Activated CD8-positive, alpha-beta memory T cell treated with anti-CD3 and anti-CD28 coated beads for 36 hours (primary cell): ENCODE data around the gene CASZ1. TPM values are rescaled to one million over a fixed set of nuclear protein-coding genes. Genes with fewer than 3 reads are reported as not detected.

Experiments used
- CTCF ChIA-PET: fragments of 350-600 bp; sonication (Branson Sonifier 250); formaldehyde crosslinking; loops from one replicate; lab custom pipeline; 2021; ENCODE audit warnings: antibody characterized with exemption; lab: Charles Lee
- POLR2A ChIA-PET: fragments of 350-600 bp; sonication (Branson Sonifier 250); formaldehyde crosslinking; loops from one replicate; lab custom pipeline; 2021; ENCODE audit warnings: antibody characterized with exemption; lab: Charles Lee
- total RNA-seq, 2 experiments: library from RNA; stranded (reverse); gene quantifications; one replicate each; pipeline ENCODE4 v1.2.3, GENCODE V29; 2021

The CASZ1 gene
- total RNA-seq, 2 experiments from 2014 or later, result 2.4 to 3.7 TPM

- POLR2A ChIA-PET, result no interaction called here
- CTCF ChIA-PET, result no interaction called here
Observed at GRCh38 chr1:10697621-10698160, 98.8 kb downstream of the CASZ1 start.

- CTCF ChIA-PET, result interaction anchor here (1.0 kb wide), 1 partner anchor 170 kb away, joined by 3 read pairs; no protein-coding TSS in a partner anchor
- POLR2A ChIA-PET, result interaction anchor here (0.6 kb wide), 1 partner anchor 1160 kb away, joined by 4 read pairs; no protein-coding TSS in a partner anchor
Observed at GRCh38 chr1:10696977-10697376, 99.5 kb downstream of the CASZ1 start.

- CTCF ChIA-PET, result no interaction called here
- POLR2A ChIA-PET, result no interaction called here
Observed at GRCh38 chr1:10694633-10695627, 101.5 kb downstream of the CASZ1 start.

- POLR2A ChIA-PET, result no interaction called here
- CTCF ChIA-PET, result no interaction called here
Observed at GRCh38 chr1:10694274-10694632, 102.2 kb downstream of the CASZ1 start.

GRCh38 chr1:10693497-10694273, 102.8 kb downstream of the CASZ1 start:
- POLR2A ChIA-PET, result interaction anchor here (0.7 kb wide), 1 partner anchor 16 kb away, joined by 4 read pairs; no protein-coding TSS in a partner anchor
- CTCF ChIA-PET, result interaction anchor here (0.7 kb wide), 1 partner anchor 129 kb away, joined by 6 read pairs; no protein-coding TSS in a partner anchor

GRCh38 chr1:10693152-10693496, 103.3 kb downstream of the CASZ1 start:
- POLR2A ChIA-PET, result interaction anchor here (0.6 to 0.7 kb wide), 2 partner anchors 11 to 15 kb away, joined by 3 to 4 read pairs; no protein-coding TSS in a partner anchor
- CTCF ChIA-PET, result interaction anchor here (0.7 to 1.7 kb wide), 2 partner anchors 128 to 179 kb away, joined by 6 read pairs; no protein-coding TSS in a partner anchor

GRCh38 chr1:10692401-10693021, 103.9 kb downstream of the CASZ1 start:
- POLR2A ChIA-PET, result interaction anchor here (0.6 to 0.7 kb wide), 2 partner anchors 11 to 15 kb away, joined by 3 to 4 read pairs; no protein-coding TSS in a partner anchor
- CTCF ChIA-PET, result interaction anchor here (1.0 to 1.7 kb wide), 2 partner anchors 174 to 178 kb away, joined by 3 to 6 read pairs; no protein-coding TSS in a partner anchor

- CTCF ChIA-PET, result interaction anchor here (0.8 to 1.7 kb wide), 4 partner anchors 10 to 184 kb away, joined by 3 to 6 read pairs (median 4); no protein-coding TSS in a partner anchor
- POLR2A ChIA-PET, result no interaction called here
Observed at GRCh38 chr1:10691740-10692125, 104.7 kb downstream of the CASZ1 start.

- ChIA-PET POLR2A (no interaction called here), CTCF (interaction anchor here (0.8 to 1.7 kb wide), 4 partner anchors 11 to 183 kb away, joined by 3 to 6 read pairs (median 4); no protein-coding TSS in a partner anchor)
Observed at GRCh38 chr1:10691075-10691739, 105.2 kb downstream of the CASZ1 start.

GRCh38 chr1:10690484-10690883, 106.0 kb downstream of the CASZ1 start:
- CTCF ChIA-PET, result no interaction called here
- POLR2A ChIA-PET, result no interaction called here

- CTCF ChIA-PET, result interaction anchor here (0.5 kb wide), 1 partner anchor 111 kb away, joined by 3 read pairs; no protein-coding TSS in a partner anchor
- POLR2A ChIA-PET, result no interaction called here
Observed at GRCh38 chr1:10688409-10688786, 108.0 kb downstream of the CASZ1 start.

GRCh38 chr1:10687782-10688408, 108.6 kb downstream of the CASZ1 start:
- POLR2A ChIA-PET, result no interaction called here
- CTCF ChIA-PET, result interaction anchor here (0.5 kb wide), 1 partner anchor 110 kb away, joined by 3 read pairs; no protein-coding TSS in a partner anchor

GRCh38 chr1:10687251-10687651, 109.2 kb downstream of the CASZ1 start:
- ChIA-PET POLR2A (no interaction called here), CTCF (no interaction called here)

- CTCF ChIA-PET, result interaction anchor here (1.3 kb wide), 1 partner anchor 255 kb away, joined by 3 read pairs; no protein-coding TSS in a partner anchor
- POLR2A ChIA-PET, result no interaction called here
Observed at GRCh38 chr1:10686404-10687040, 109.9 kb downstream of the CASZ1 start.

GRCh38 chr1:10685808-10686403, 110.5 kb downstream of the CASZ1 start:
- ChIA-PET POLR2A (no interaction called here), CTCF (interaction anchor here (1.3 kb wide), 1 partner anchor 256 kb away, joined by 3 read pairs; no protein-coding TSS in a partner anchor)

- ChIA-PET POLR2A (no interaction called here), CTCF (interaction anchor here (1.3 kb wide), 1 partner anchor 257 kb away, joined by 3 read pairs; no protein-coding TSS in a partner anchor)
Observed at GRCh38 chr1:10685196-10685807, 111.1 kb downstream of the CASZ1 start.
